Measurements from ENCODE around the gene ATP10B. TPM values are rescaled to one million over a fixed set of nuclear protein-coding genes. Genes with fewer than 3 reads are reported as not detected.

ATP10B gene
- total RNA-seq, 1 experiment from 2014 or later = not detected

GRCh38 chr5:160660132-160660531, 191.9 kb downstream of the ATP10B start:
- H3K36me3 ChIP-seq (ENCODE audit: control insufficient read depth, insufficient read depth, low read length) = no peaks in the 10 kb centered on the region
- no peaks in the 10 kb centered on the region for H3K9me3 ChIP-seq (ENCODE audit: control insufficient read depth, insufficient read depth, low read depth, low read length)
- ChIA-PET POLR2A (no interaction called here), CTCF (no interaction called here)
- H3K27me3 ChIP-seq (ENCODE audit: control insufficient read depth, insufficient read depth, low read length) = no peaks in the 10 kb centered on the region; the same call in 1 of the 2 replicates
- ATAC-seq = no peak
- in situ Hi-C loops (cut with HindIII; ENCODE audit: low pct_unique_long_range_greater_than_20kb, low sequenced_read_pairs) = no loop called here
- DNase-seq (ENCODE audit: low read depth, low spot score) = no peak
- no peak overlapping the region for H3K4me3 ChIP-seq (ENCODE audit: low read depth in 2 of 2, low read length in 2 of 2)
- TF ChIP-seq REST (IDR thresholded peaks at IDR 0.05; ENCODE audit: insufficient read depth in 1 of 2, low read depth in 2 of 2, low read length in 1 of 2) (no peak), CTCF (IDR thresholded peaks at IDR 0.05) (no peak), TCF7L2 (IDR thresholded peaks at IDR 0.05; ENCODE audit: low read depth, low read length) (no peak), POLR2AphosphoS5 (IDR thresholded peaks at IDR 0.05; ENCODE audit: low read depth, low read length) (no peak), SIN3A (IDR thresholded peaks at IDR 0.05; ENCODE audit: borderline replicate concordance, insufficient read depth, low read depth, low read length) (no peak)
- H3K27ac ChIP-seq (ENCODE audit: low read length) = no peak overlapping the region
- no peaks in the 10 kb centered on the region for H3K4me1 ChIP-seq (ENCODE audit: control insufficient read depth, insufficient read depth, low read length)
- intact Hi-C loops (cut with micrococcal nuclease; ENCODE audit: unreplicated experiment) = no loop called here
- no TSS peak for BruUV-seq (replicated peaks)

GRCh38 chr5:160657622-160658458, 194.2 kb downstream of the ATP10B start:
- in situ Hi-C loops (cut with HindIII; ENCODE audit: low pct_unique_long_range_greater_than_20kb, low sequenced_read_pairs) (no loop called here), intact Hi-C loops (cut with micrococcal nuclease; ENCODE audit: unreplicated experiment) (no loop called here)
- ChIA-PET CTCF (no interaction called here), POLR2A (no interaction called here)
- no TSS peak for BruUV-seq (replicated peaks)
- no peak overlapping the region for H3K27ac ChIP-seq (ENCODE audit: low read length)
- no peaks in the 10 kb centered on the region for H3K9me3 ChIP-seq (ENCODE audit: control insufficient read depth, insufficient read depth, low read depth, low read length)
- DNase-seq (ENCODE audit: low read depth, low spot score) (no peak), ATAC-seq (no peak)
- H3K4me3 ChIP-seq (ENCODE audit: low read depth in 2 of 2, low read length in 2 of 2) = no peak overlapping the region
- no peaks in the 10 kb centered on the region for H3K4me1 ChIP-seq (ENCODE audit: control insufficient read depth, insufficient read depth, low read length)
- no peaks in the 10 kb centered on the region; the same call in 1 of the 2 replicates for H3K27me3 ChIP-seq (ENCODE audit: control insufficient read depth, insufficient read depth, low read length)
- TF ChIP-seq SIN3A (IDR thresholded peaks at IDR 0.05; ENCODE audit: borderline replicate concordance, insufficient read depth, low read depth, low read length) (no peak), TCF7L2 (IDR thresholded peaks at IDR 0.05; ENCODE audit: low read depth, low read length) (no peak)
- H3K36me3 ChIP-seq (ENCODE audit: control insufficient read depth, insufficient read depth, low read length) = no peaks in the 10 kb centered on the region

- no peaks in the 10 kb centered on the region for H3K36me3 ChIP-seq (ENCODE audit: control insufficient read depth, insufficient read depth, low read length)
- in situ Hi-C loops (cut with HindIII; ENCODE audit: low pct_unique_long_range_greater_than_20kb, low sequenced_read_pairs) (no loop called here), intact Hi-C loops (cut with micrococcal nuclease; ENCODE audit: unreplicated experiment) (no loop called here)
- TF ChIP-seq TCF7L2 (IDR thresholded peaks at IDR 0.05; ENCODE audit: low read depth, low read length) = no peak
- no peak for TF ChIP-seq POLR2AphosphoS5 (IDR thresholded peaks at IDR 0.05; ENCODE audit: low read depth, low read length)
- TF ChIP-seq REST (IDR thresholded peaks at IDR 0.05; ENCODE audit: insufficient read depth in 1 of 2, low read depth in 2 of 2, low read length in 1 of 2) = no peak
- no peak for TF ChIP-seq CTCF (IDR thresholded peaks at IDR 0.05)
- TF ChIP-seq SIN3A (IDR thresholded peaks at IDR 0.05; ENCODE audit: borderline replicate concordance, insufficient read depth, low read depth, low read length) = no peak
- H3K27me3 ChIP-seq (ENCODE audit: control insufficient read depth, insufficient read depth, low read length) = no peaks in the 10 kb centered on the region; the same call in 1 of the 2 replicates
- ChIA-PET CTCF (no interaction called here), POLR2A (no interaction called here)
- H3K27ac ChIP-seq (ENCODE audit: low read length) = no peak overlapping the region
- H3K4me1 ChIP-seq (ENCODE audit: control insufficient read depth, insufficient read depth, low read length) = no peaks in the 10 kb centered on the region
- no peaks in the 10 kb centered on the region for H3K9me3 ChIP-seq (ENCODE audit: control insufficient read depth, insufficient read depth, low read depth, low read length)
- BruUV-seq (replicated peaks) = no TSS peak
- ATAC-seq (no peak), DNase-seq (ENCODE audit: low read depth, low spot score) (no peak)
- no peak overlapping the region for H3K4me3 ChIP-seq (ENCODE audit: low read depth in 2 of 2, low read length in 2 of 2)
Measured at GRCh38 chr5:160657068-160657507, 194.9 kb downstream of the ATP10B start.
